ENCODE results near the gene SCN3B.
A peak's percentile ranks its signal among the peaks of the same experiment; 100 is the strongest.
"Not testable (repeated sequence)": the region's sequence is repeated elsewhere in the genome, so short reads cannot be mapped to it uniquely, and the experiment has no call there.

The SCN3B gene, protein sequence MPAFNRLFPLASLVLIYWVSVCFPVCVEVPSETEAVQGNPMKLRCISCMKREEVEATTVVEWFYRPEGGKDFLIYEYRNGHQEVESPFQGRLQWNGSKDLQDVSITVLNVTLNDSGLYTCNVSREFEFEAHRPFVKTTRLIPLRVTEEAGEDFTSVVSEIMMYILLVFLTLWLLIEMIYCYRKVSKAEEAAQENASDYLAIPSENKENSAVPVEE

GRCh38 chr11:123654566-123655081, at the start of gene SCN3B:
Gene SCN3B, minus strand, starts transcription at chr11:123654624. Its CDS starts 823 bp downstream, at chr11:123653801.
- peak; percentile 81 for DNase-seq (ENCODE audit: low read depth)

GRCh38 chr11:123702696-123703095, 48.3 kb upstream of the SCN3B start:
- no peak for DNase-seq (ENCODE audit: low read depth)

DNA sequence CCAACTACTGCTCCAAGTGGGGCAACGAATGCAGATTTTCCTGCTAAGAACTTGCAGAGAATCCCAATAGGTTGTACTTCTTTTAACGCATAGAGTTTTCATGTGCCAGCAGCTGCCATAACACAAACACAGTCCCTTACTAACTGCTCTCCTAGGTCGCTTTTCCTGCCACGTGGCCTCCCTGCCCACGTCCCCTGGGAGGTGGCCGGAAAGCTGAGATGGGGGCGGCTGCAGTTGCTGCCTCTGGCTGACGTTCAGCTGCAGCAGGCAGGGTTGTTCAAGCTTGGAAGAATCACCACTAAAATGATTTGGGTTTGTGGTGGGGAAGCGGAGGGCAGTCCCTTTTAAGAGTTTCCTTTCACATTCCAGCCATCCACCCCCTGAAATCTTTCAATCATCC, 47.7 kb upstream of the SCN3B start:
- DNase-seq (ENCODE audit: low read depth), result no peak

- no peak for DNase-seq (ENCODE audit: low read depth)
Observed at GRCh38 chr11:123700772-123701171, 46.3 kb upstream of the SCN3B start.

DNA sequence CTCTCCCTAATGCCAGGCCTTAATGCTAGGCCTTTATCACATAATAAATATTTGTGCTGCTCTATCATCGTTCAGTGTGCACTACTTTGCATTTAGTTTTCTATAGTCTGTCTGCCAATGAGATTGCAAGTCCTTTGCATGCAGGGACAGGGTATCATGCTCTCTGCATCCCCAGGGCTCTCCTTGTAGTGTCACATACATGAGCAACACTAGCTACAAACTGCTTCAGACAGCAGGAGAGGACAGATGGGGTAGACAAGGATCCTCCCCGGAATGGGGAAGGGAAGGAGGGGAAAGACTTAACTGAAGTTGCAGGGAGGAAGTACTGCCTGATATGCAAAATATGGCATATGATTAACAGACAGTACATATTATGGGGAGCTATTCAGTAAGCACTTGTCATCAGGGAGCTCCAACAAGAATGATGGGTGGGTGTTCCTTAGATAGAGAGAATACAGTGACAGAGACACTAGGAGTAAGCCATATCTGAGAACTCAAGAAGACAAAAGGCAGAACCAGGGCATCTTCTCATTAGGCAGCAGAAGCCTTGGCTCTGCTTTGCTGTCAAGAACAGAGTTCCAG, 44.2 kb upstream of the SCN3B start:
- no peak for DNase-seq (ENCODE audit: low read depth)

- peak; percentile 11 for DNase-seq (ENCODE audit: low read depth)
Observed at GRCh38 chr11:123696183-123696582, 41.8 kb upstream of the SCN3B start.

DNA sequence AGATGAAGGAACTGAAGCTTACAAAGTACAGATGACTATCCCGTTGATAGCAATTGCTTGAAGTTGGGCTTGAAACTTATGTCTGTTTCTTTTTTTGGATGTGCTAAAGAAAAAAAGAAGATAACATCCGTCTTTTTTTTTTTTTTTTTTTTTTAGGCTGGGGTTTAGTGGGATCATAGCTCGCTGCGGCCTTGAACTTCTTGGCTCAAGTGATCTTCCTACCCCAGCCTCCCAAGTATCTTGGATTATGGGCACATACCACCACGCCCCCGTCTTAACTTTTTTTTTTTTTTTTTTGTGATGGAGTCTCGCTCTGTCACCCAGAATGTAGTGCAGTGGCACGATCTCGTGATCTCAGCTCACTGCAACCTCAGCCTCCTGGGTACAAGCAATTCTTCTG, 40.8 kb upstream of the SCN3B start:
- no peak for DNase-seq (ENCODE audit: low read depth)

GRCh38 chr11:123694551-123694950, 40.1 kb upstream of the SCN3B start:
- DNase-seq (ENCODE audit: low read depth), result peak; percentile 6

DNA sequence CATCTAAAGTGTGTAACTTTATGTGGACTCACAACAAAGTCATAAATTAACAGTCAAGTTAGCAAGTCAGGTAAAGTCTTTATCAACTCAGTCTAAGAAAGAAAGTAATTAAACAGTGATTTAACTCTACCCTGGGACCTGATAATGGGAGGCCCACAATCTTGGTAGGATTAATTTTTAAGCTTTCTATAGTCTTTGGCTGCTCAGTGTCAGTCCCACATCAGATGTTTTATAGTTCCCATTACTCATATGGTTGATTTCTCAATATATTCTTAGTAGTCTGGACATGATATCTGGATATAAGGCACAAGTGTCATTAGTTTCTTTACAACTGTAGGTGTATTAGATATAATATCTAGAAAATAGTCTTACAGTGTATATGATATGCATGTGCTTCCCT, 38.5 kb upstream of the SCN3B start:
- no peak for DNase-seq (ENCODE audit: low read depth)

GRCh38 chr11:123690485-123690884, 36.1 kb upstream of the SCN3B start:
- peak; percentile 51 for DNase-seq (ENCODE audit: low read depth)

GRCh38 chr11:123684601-123685000, 30.2 kb upstream of the SCN3B start:
- no peak for DNase-seq (ENCODE audit: low read depth)

DNA sequence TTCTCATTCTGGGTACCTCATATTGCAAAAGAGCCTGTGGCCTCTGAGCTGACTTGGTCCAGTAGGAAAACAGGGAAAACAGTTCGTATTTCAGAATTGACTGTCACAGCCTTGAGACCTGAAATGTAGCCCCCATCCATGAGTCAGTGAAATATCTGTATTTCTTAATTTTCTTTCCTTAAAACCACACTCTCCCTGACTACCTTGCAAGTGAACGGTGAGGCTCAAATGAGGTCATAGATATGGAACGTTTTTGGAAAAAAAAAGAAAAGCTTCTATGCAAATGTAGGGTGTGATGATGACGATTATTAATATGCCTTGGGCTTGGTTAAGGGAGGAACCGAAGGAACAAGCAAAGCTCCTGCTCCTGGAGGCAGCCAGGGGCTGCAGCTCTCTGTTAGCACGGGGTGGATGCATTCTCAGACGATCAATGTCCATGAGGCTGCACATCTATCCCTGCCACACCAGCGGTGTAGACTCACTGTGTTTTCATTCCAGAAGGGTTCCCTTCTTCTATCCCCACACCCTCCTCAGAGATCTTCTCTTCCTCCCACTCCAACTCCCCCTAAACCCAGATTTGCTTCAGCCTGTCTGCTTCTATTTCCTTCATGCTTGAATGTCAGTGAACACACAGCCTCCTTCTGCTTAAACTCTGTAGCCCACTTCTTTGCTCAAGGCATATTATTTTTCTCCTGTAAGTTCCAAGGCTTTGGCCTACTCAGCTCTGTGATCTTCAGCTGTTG, 29.2 kb upstream of the SCN3B start:
- no peak for DNase-seq (ENCODE audit: low read depth)

GRCh38 chr11:123682696-123683410, 28.4 kb upstream of the SCN3B start:
- no peak for DNase-seq (ENCODE audit: low read depth)

DNA sequence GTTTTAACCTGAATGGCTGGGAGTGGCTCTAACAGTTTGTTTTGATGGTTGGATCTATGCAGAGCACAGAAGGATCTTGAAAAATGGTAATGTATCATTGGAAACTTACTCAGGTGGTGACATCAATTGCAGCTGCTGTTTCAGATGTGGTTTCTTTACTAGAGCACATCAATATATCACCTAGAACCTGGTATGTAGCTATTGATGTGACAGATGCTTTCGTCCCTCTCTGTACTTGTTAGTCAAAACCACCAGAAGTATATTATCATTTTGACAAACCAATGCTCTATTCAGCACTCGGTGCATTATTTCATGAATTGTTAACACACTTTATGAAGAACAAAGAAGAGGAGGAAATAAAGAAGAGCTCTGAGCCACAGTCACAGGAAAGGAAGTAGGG, 26.6 kb upstream of the SCN3B start:
- DNase-seq (ENCODE audit: low read depth), result no peak

- no peak for DNase-seq (ENCODE audit: low read depth)
Observed at GRCh38 chr11:123678246-123678645, 23.8 kb upstream of the SCN3B start.

- no peak for DNase-seq (ENCODE audit: low read depth)
Observed at GRCh38 chr11:123677510-123677909, 23.1 kb upstream of the SCN3B start.

- DNase-seq (ENCODE audit: low read depth), result no peak
Observed at GRCh38 chr11:123674297-123674696, 19.9 kb upstream of the SCN3B start.

- DNase-seq (ENCODE audit: low read depth), result no peak
Observed at GRCh38 chr11:123672568-123672967, 18.1 kb upstream of the SCN3B start.

GRCh38 chr11:123671534-123671933, 17.1 kb upstream of the SCN3B start:
- no peak for DNase-seq (ENCODE audit: low read depth)

DNA sequence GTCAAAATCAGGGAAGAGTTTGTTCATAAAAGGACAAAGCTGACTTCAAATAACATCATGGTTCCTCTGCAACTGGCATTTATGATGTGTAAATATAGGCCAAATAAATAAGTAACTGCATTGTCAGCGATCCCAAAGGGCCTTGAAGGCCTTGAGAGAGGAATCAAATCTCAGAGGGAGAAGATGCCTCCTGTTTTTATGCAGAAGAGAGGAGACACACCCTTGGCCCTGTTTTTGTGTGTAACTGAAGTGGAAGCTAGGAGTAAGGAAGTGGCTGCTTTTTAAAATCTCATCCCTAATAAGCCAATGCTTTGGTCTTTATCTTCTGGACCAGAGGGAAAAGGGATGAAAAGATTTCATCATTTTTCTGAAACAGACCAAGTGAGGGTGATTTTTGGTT, 15.7 kb upstream of the SCN3B start:
- DNase-seq (ENCODE audit: low read depth), result no peak

- DNase-seq (ENCODE audit: low read depth), result no peak
Observed at GRCh38 chr11:123665306-123665705, 10.9 kb upstream of the SCN3B start.

DNA sequence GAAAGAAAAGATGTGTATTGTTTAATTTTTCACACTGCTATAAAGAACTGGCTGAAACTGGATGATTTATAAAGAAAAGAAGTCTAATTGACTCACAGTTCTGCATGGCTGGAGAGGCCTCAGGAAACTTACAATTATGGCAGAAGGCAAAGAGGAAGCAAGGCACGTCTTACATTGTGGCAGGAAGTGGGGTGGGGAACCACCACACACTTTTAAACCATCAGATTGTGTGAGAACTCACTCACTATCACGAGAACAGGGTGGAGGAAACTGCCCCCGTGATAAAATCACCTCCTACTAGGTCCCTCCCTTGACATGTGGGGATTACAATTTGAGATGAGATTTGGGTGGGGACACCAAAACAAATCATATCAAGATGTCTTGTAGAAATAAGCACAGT, 5.5 kb upstream of the SCN3B start:
- not testable (repeated sequence) for DNase-seq (ENCODE audit: low read depth)

- DNase-seq (ENCODE audit: low read depth), result no peak
Observed at GRCh38 chr11:123659311-123659710, 4.9 kb upstream of the SCN3B start.

All from iris pigment epithelial cell (primary cell).